ENCODE results near the gene MMP1. TPM values are rescaled to one million over a fixed set of nuclear protein-coding genes. Genes with fewer than 3 reads are reported as not detected.

MMP1 gene
- total RNA-seq, 1 experiment from 2014 or later = not detected

DNA sequence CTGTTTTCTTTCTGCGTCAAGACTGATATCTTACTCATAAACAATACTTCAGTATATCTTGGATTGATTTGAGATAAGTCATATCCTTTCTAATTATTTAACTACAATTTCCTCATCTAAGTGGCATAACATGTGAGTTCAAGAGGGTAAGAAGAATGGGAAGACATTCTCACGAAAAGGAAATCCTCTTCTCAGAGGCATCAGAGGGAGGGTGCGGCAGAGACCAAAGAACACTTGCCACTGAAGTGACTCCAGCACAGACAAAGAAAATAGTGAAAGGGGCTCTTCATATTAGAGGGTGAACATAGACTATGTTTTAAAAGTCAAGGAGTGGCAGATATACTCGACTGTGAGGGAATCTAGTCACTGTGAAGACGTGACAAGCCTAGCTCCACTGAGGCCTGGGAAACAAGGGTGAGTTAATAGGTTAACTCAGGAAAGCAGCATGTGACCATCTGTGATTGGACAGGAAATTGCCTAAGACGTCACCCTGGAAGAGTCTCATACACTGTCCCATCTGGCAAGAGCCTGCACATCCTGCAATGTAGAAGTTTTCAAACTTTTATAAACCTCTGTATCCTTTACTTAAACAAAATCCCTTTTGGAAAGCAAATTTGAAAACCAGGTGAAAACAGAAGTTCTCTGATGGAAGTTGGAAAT, 1.9 kb upstream of the MMP1 start:
- H4K91ac ChIP-seq (ENCODE audit: insufficient read length, low read depth, low read length) = no peak overlapping the region
- no peak overlapping the region for H2AK5ac ChIP-seq (ENCODE audit: insufficient read length, low read length)
- H4K20me1 ChIP-seq (ENCODE audit: control insufficient read depth, insufficient read depth, insufficient read length) = no peaks in the 10 kb centered on the region
- no peak overlapping the region for H4K8ac ChIP-seq (replicated peaks; ENCODE audit: insufficient read length, low read depth, low read length)
- H3K14ac ChIP-seq (ENCODE audit: insufficient read depth, low read length) = no peak overlapping the region
- no peak overlapping the region for H3K27ac ChIP-seq (ENCODE audit: insufficient read length, low read depth, low read length)
- H3T11ph ChIP-seq (ENCODE audit: low read length) = no peak overlapping the region
- no peak overlapping the region for H3K9ac ChIP-seq (ENCODE audit: extremely low read depth, insufficient read length, low read length)
- H3K27me3 ChIP-seq (ENCODE audit: insufficient read depth, low read length) = no peaks in the 10 kb centered on the region
- no peak overlapping the region for H3K4ac ChIP-seq (ENCODE audit: low read depth, low read length)
- no CpG with 5 or more reads among the region's 6 CpGs for WGBS (ENCODE audit: extremely low coverage, insufficient read length, low lambda C conversion rate)
- H2BK5ac ChIP-seq (ENCODE audit: insufficient read length, low read length) = no peak overlapping the region
- H2BK15ac ChIP-seq (ENCODE audit: low read depth, low read length) = no peak overlapping the region
- H2BK20ac ChIP-seq (ENCODE audit: low read depth, low read length, poor library complexity, severe bottlenecking) = no peak overlapping the region
- Mint-ChIP-seq H3K36me3 (ENCODE audit: insufficient read depth in 1 of 3, low read depth in 3 of 3) (no peaks in the 10 kb centered on the region), H3K27me3 (ENCODE audit: low read depth) (no peaks in the 10 kb centered on the region), H3K27ac (no peak overlapping the region; a peak in 1 of 7 replicates), H3K4me1 (no peaks in the 10 kb centered on the region), H3K4me3 (no peak overlapping the region), H3K9me3 (no peaks in the 10 kb centered on the region)
- DNase-seq = no peak
- no peak overlapping the region for H3K18ac ChIP-seq (ENCODE audit: insufficient read length, low read depth, low read length)
- no peaks in the 10 kb centered on the region for H3K79me1 ChIP-seq (ENCODE audit: insufficient read depth, low read depth, low read length, poor library complexity, severe bottlenecking)
- no peaks in the 10 kb centered on the region for H3K4me1 ChIP-seq (ENCODE audit: insufficient read depth, low read length)
- H4K5ac ChIP-seq (ENCODE audit: insufficient read length, low read depth, low read length) = no peak overlapping the region
- no peak overlapping the region for H3K4me2 ChIP-seq (ENCODE audit: insufficient read depth, insufficient read length, low read length)
- no peak overlapping the region for H2AFZ ChIP-seq (ENCODE audit: low read length)
- H2BK12ac ChIP-seq (ENCODE audit: insufficient read length, low read depth, low read length) = no peak overlapping the region
- H3K23me2 ChIP-seq (ENCODE audit: insufficient read length, low read depth, low read length, poor library complexity, severe bottlenecking) = no peaks in the 10 kb centered on the region
- no peak overlapping the region for H3K56ac ChIP-seq (ENCODE audit: insufficient read length, low read depth, low read length)
- H3K9me3 ChIP-seq (ENCODE audit: control insufficient read depth, low read depth, low read length) = no peaks in the 10 kb centered on the region
- H3K23ac ChIP-seq (ENCODE audit: insufficient read length, low read depth, low read length) = no peak overlapping the region
- TF ChIP-seq CTCF (conservative IDR thresholded peaks at IDR 0.05) = no peak
- no peaks in the 10 kb centered on the region for H3K79me2 ChIP-seq (ENCODE audit: insufficient read depth, low read length)
- no peak overlapping the region for H2BK120ac ChIP-seq (ENCODE audit: low read depth, low read length, poor library complexity, severe bottlenecking)
